ENCODE measurements around the gene RANBP3L. TPM values are rescaled to one million over a fixed set of nuclear protein-coding genes. Genes with fewer than 3 reads are reported as not detected.
"Not testable (repeated sequence)": the region's sequence is repeated elsewhere in the genome, so short reads cannot be mapped to it uniquely, and the experiment has no call there.

Gene RANBP3L
- total and polyA plus RNA-seq, 2 experiments from 2014 or later: not detected

GRCh38 chr5:36283775-36284174, 17.9 kb downstream of the RANBP3L start:
- H3K9me2 ChIP-seq (ENCODE audit: insufficient read depth); H3K27ac ChIP-seq (ENCODE audit: low read depth); H3K4me1 Mint-ChIP-seq; DNase-seq (ENCODE audit: low spot score); H3K27ac Mint-ChIP-seq; H3K36me3 ChIP-seq (ENCODE audit: insufficient read depth); H3K79me2 ChIP-seq (replicated peaks; ENCODE audit: insufficient read depth); H3K4me3 Mint-ChIP-seq; H3K9me3 Mint-ChIP-seq; H3K27me3 ChIP-seq (ENCODE audit: insufficient read depth); H3F3A ChIP-seq (replicated peaks; ENCODE audit: low read depth); H3K36me3 Mint-ChIP-seq (ENCODE audit: low read depth); H2AFZ ChIP-seq; ATAC-seq; H3K4me2 ChIP-seq; H3K27me3 Mint-ChIP-seq (ENCODE audit: insufficient read depth, low read depth, poor library complexity); H3K4me3 ChIP-seq; H3K4me1 ChIP-seq (ENCODE audit: insufficient read depth); H4K20me1 ChIP-seq (replicated peaks; ENCODE audit: insufficient read depth): not testable (repeated sequence)

GRCh38 chr5:36281626-36282025, 20.1 kb downstream of the RANBP3L start:
- H3K27ac ChIP-seq (ENCODE audit: low read depth): no peak overlapping the region
- no peaks in the 10 kb centered on the region for H3K4me1 ChIP-seq (ENCODE audit: insufficient read depth)
- Mint-ChIP-seq H3K36me3 (ENCODE audit: low read depth) (no peaks in the 10 kb centered on the region), H3K27me3 (ENCODE audit: insufficient read depth, low read depth, poor library complexity) (peaks cover 1% of the 10 kb centered on the region), H3K4me1 (peaks cover 2% of the 10 kb centered on the region; the same call in 1 of the 3 replicates), H3K27ac (no peak overlapping the region), H3K9me3 (no peaks in the 10 kb centered on the region), H3K4me3 (no peak overlapping the region)
- 0 out of 2 replicates have a peak overlapping the region, but pooled peaks have one; percentile 15 for H2AFZ ChIP-seq
- no peaks in the 10 kb centered on the region for H3K27me3 ChIP-seq (ENCODE audit: insufficient read depth)
- H3K9me2 ChIP-seq (ENCODE audit: insufficient read depth): no peaks in the 10 kb centered on the region
- H4K20me1 ChIP-seq (replicated peaks; ENCODE audit: insufficient read depth): no peaks in the 10 kb centered on the region
- no peak for DNase-seq (ENCODE audit: low spot score)
- ATAC-seq: no peak
- H3K4me2 ChIP-seq: no peak overlapping the region
- no peaks in the 10 kb centered on the region for H3K36me3 ChIP-seq (ENCODE audit: insufficient read depth)
- H3K4me3 ChIP-seq: no peak overlapping the region
- H3K79me2 ChIP-seq (replicated peaks; ENCODE audit: insufficient read depth): no peaks in the 10 kb centered on the region
- no peaks in the 10 kb centered on the region for H3F3A ChIP-seq (replicated peaks; ENCODE audit: low read depth)
- no peak for TF ChIP-seq CREB1 (CRISPR knock-in tag; IDR thresholded peaks at IDR 0.05; ENCODE audit: low read depth)
- no peak for TF ChIP-seq JUNB (IDR thresholded peaks at IDR 0.05; ENCODE audit: unreplicated experiment)
- no peak for TF ChIP-seq POLR2AphosphoS5 (IDR thresholded peaks at IDR 0.05; ENCODE audit: low read depth)
- TF ChIP-seq CTCF (conservative IDR thresholded peaks at IDR 0.05; ENCODE audit: low read depth in 2 of 2): no peak
- no peak for TF ChIP-seq NANOG (IDR thresholded peaks at IDR 0.05; ENCODE audit: borderline replicate concordance)
- no peak for TF ChIP-seq EZH2 (IDR thresholded peaks at IDR 0.05; ENCODE audit: low read depth, unreplicated experiment)
- TF ChIP-seq STAT1 (IDR thresholded peaks at IDR 0.05; ENCODE audit: unreplicated experiment): no peak
- TF ChIP-seq REST (IDR thresholded peaks at IDR 0.05; ENCODE audit: unreplicated experiment): no peak
- TF ChIP-seq, protein P1, sequence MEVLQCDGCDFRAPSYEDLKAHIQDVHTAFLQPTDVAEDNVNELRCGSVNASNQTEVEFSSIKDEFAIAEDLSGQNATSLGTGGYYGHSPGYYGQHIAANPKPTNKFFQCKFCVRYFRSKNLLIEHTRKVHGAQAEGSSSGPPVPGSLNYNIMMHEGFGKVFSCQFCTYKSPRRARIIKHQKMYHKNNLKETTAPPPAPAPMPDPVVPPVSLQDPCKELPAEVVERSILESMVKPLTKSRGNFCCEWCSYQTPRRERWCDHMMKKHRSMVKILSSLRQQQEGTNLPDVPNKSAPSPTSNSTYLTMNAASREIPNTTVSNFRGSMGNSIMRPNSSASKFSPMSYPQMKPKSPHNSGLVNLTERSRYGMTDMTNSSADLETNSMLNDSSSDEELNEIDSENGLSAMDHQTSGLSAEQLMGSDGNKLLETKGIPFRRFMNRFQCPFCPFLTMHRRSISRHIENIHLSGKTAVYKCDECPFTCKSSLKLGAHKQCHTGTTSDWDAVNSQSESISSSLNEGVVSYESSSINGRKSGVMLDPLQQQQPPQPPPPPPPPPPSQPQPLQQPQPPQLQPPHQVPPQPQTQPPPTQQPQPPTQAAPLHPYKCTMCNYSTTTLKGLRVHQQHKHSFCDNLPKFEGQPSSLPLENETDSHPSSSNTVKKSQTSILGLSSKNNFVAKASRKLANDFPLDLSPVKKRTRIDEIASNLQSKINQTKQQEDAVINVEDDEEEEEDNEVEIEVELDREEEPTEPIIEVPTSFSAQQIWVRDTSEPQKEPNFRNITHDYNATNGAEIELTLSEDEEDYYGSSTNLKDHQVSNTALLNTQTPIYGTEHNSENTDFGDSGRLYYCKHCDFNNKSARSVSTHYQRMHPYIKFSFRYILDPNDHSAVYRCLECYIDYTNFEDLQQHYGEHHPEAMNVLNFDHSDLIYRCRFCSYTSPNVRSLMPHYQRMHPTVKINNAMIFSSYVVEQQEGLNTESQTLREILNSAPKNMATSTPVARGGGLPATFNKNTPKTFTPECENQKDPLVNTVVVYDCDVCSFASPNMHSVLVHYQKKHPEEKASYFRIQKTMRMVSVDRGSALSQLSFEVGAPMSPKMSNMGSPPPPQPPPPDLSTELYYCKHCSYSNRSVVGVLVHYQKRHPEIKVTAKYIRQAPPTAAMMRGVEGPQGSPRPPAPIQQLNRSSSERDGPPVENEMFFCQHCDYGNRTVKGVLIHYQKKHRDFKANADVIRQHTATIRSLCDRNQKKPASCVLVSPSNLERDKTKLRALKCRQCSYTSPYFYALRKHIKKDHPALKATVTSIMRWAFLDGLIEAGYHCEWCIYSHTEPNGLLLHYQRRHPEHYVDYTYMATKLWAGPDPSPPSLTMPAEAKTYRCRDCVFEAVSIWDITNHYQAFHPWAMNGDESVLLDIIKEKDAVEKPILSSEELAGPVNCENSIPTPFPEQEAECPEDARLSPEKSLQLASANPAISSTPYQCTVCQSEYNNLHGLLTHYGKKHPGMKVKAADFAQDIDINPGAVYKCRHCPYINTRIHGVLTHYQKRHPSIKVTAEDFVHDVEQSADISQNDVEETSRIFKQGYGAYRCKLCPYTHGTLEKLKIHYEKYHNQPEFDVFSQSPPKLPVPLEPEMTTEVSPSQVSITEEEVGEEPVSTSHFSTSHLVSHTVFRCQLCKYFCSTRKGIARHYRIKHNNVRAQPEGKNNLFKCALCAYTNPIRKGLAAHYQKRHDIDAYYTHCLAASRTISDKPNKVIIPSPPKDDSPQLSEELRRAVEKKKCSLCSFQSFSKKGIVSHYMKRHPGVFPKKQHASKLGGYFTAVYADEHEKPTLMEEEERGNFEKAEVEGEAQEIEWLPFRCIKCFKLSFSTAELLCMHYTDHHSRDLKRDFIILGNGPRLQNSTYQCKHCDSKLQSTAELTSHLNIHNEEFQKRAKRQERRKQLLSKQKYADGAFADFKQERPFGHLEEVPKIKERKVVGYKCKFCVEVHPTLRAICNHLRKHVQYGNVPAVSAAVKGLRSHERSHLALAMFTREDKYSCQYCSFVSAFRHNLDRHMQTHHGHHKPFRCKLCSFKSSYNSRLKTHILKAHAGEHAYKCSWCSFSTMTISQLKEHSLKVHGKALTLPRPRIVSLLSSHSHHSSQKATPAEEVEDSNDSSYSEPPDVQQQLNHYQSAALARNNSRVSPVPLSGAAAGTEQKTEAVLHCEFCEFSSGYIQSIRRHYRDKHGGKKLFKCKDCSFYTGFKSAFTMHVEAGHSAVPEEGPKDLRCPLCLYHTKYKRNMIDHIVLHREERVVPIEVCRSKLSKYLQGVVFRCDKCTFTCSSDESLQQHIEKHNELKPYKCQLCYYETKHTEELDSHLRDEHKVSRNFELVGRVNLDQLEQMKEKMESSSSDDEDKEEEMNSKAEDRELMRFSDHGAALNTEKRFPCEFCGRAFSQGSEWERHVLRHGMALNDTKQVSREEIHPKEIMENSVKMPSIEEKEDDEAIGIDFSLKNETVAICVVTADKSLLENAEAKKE (CRISPR knock-in tag; IDR thresholded peaks at IDR 0.05): no peak
- TF ChIP-seq EZH2phosphoT487 (IDR thresholded peaks at IDR 0.05; ENCODE audit: unreplicated experiment): no peak
- no peak for TF ChIP-seq ZNF331 (CRISPR knock-in tag; IDR thresholded peaks at IDR 0.05; ENCODE audit: low read depth)

Data from GM23338 (cell line).